Stomach smooth muscle (tissue), 2 donors: ENCODE measurements around the gene UIMC1.
"Not testable (repeated sequence)": the region's sequence is repeated elsewhere in the genome, so short reads cannot be mapped to it uniquely, and the experiment has no call there.

ENCODE experiments used
- H3K27ac ChIP-seq: one replicate; pipeline ENCODE4 v1.7.0; 2013; ENCODE audit warnings: mild to moderate bottlenecking, low read length, inconsistent platforms
- H3K27me3 ChIP-seq, 2 donors: one replicate each; pipeline ENCODE4 v1.7.0; 2013; ENCODE audit warnings: low read length in 2 of 2; ENCODE audit not compliant: insufficient read depth in 2 of 2, control insufficient read depth in 1 of 2
- H3K36me3 ChIP-seq, 2 donors: one replicate each; pipeline ENCODE4 v1.7.0; 2013; ENCODE audit warnings: low read length in 2 of 2; ENCODE audit not compliant: control insufficient read depth in 2 of 2, insufficient read depth in 2 of 2
- H3K4me1 ChIP-seq: one replicate; pipeline ENCODE4 v1.7.0; 2013; ENCODE audit warnings: low read length; ENCODE audit not compliant: control insufficient read depth, insufficient read depth
- H3K4me3 ChIP-seq, 2 donors: one replicate each; pipeline ENCODE4 v1.7.0; 2013; ENCODE audit warnings: low read length in 2 of 2
- H3K9ac ChIP-seq, 2 donors: one replicate each; pipeline ENCODE4 v1.7.0; 2013; ENCODE audit warnings: low read length in 2 of 2, mild to moderate bottlenecking in 1 of 2
- H3K9me3 ChIP-seq, 2 donors: one replicate each; pipeline ENCODE4 v1.7.0; 2013; ENCODE audit warnings: low read length in 2 of 2; ENCODE audit not compliant: control insufficient read depth in 2 of 2
- donor health status: healthy.
- donor health status: Pancreatic carcinoma.

The UIMC1 gene

DNA sequence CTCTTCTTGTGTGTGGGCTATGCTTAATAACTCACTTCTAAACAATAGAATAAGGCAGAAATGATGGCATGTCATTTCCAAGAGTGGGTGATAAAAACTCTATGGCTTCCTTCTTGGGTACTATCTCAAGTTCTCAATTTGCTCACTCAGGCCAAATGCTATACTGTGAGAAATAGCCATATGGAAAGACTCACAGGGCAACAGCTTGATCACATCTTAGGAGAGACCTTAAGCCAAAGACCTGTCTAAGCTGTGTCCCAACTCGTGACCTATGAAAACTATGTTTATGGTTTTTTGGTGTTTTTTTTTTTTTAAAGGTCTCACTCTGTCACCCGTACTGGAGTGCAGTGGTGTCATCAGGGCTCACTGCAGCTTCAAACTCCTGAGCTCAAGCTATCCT is 2.1 kb upstream of the UIMC1 start:
- Histone ChIP-seq H3K4me1 (peaks cover 16% of the 10 kb centered on the region), H3K4me3 (no peak overlapping the region), H3K36me3 (no peaks in the 10 kb centered on the region), H3K9ac (no peak overlapping the region), H3K27me3 (no peaks in the 10 kb centered on the region), H3K9me3 (no peaks in the 10 kb centered on the region), H3K27ac (no peak overlapping the region)

DNA sequence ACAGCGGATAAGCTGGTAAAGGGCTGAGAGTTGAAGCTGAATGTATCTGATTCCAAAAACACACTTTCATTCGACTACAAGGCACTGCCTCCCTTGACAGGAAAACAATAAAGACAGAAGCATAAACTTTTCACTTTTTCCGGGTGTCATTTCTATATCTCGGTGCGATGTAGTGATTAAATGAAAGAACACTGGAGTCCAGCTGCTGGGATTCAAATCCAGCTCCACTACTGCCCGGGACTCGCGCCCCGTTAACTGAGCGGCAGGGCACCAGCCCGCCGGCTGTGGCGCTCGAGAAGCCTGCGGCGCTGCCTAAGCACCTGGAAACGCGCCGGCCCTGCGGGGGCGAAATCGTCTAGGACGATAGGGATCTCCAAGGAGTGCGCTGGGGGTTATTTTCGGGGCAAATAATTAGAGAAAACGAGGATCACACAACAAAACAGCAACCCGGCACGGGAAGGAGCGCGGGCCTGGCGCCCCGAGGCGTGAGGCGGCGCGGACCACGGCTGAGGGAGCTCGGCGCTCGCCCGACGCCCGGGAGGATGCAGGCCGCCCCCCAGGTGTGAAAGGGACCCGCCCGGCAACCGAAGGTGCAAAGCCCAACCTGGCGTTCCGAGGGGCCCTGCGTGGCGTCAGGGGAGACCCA is 837 bp downstream of the UIMC1 start:
- Histone ChIP-seq H3K27me3 (no peaks in the 10 kb centered on the region), H3K36me3 (no peaks in the 10 kb centered on the region), H3K4me3 (peak overlapping the region; percentile 74 to 84), H3K27ac (peak overlapping the region; percentile 90), H3K9ac (peak overlapping the region; percentile 87 to 89), H3K4me1 (peaks cover 6% of the 10 kb centered on the region), H3K9me3 (no peaks in the 10 kb centered on the region)

DNA sequence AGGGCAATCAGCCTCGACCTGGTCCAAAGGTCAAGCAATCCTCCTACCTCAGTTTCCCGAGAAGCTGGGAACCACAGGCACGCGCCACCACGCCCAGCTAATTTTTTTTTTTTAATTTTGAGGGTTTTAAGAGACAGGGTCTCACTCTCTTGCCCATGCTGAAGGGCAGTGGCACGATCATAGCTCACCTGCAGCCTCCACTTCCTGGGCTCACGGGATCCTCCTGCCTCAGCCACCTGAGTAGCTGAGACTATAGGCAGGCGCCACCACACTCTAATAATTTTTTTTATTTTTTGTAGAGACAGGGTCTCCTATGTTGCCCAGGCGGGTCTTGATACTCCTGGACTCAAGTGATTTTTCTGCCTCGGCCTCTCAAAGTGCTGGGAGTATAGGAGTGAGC is 1.6 kb downstream of the UIMC1 start:
- no peak overlapping the region for H3K9ac ChIP-seq
- H3K27ac ChIP-seq = no peak overlapping the region

DNA sequence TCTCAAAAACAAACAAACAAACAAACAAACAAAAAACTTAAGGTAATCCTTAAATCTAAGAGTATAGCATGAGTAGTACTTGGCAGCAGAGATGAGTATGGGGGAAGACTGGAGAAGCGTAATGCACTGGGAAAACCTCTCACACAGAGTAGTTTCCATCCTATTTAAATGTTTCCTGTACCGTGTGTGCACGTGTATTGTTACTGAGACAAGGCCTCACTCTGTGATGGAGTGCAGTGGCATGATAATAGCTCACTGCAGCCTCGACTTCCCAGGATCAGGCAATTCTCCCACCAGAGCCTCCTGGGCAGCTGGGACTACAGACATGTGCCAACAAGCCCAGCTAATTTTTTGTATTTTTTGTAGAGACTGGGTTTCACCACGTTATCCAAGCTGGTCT is 2.9 kb downstream of the UIMC1 start:
- H3K4me3 ChIP-seq = no peak overlapping the region
- no peak overlapping the region for H3K9ac ChIP-seq
- H3K27me3 ChIP-seq = no peaks in the 10 kb centered on the region
- H3K4me1 ChIP-seq = peaks cover 6% of the 10 kb centered on the region
- H3K27ac ChIP-seq = no peak overlapping the region
- no peaks in the 10 kb centered on the region for H3K9me3 ChIP-seq
- H3K36me3 ChIP-seq = no peaks in the 10 kb centered on the region

More for the DNA sequence above, 1.6 kb downstream of the UIMC1 start:
- H3K27me3 ChIP-seq = no peaks in the 10 kb centered on the region
- H3K4me3 ChIP-seq = peak overlapping the region; percentile 74 to 84
- H3K9me3 ChIP-seq = no peaks in the 10 kb centered on the region
- no peaks in the 10 kb centered on the region for H3K36me3 ChIP-seq
- peaks cover 6% of the 10 kb centered on the region for H3K4me1 ChIP-seq

DNA sequence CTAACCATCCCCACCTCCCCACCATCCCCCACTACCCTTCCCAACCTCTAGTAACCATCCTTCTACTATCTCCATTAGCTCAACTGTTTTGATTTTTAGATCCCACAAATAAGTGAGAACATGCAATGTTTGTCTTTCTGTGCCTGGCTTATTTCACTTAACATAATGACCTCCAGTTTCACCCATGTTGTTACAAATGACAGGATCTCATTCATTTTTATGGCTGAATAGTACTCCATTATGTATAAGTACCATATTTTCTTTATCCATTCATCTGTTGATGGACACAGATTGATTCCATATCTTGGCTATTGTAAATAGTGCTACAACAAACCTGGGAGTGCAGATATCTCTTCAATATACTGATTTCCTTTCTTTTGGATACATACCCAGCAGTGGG is 7.1 kb downstream of the UIMC1 start:
- H3K36me3 ChIP-seq, H3K27ac ChIP-seq, H3K9me3 ChIP-seq, H3K4me3 ChIP-seq, H3K4me1 ChIP-seq, H3K9ac ChIP-seq, H3K27me3 ChIP-seq: not testable (repeated sequence)

DNA sequence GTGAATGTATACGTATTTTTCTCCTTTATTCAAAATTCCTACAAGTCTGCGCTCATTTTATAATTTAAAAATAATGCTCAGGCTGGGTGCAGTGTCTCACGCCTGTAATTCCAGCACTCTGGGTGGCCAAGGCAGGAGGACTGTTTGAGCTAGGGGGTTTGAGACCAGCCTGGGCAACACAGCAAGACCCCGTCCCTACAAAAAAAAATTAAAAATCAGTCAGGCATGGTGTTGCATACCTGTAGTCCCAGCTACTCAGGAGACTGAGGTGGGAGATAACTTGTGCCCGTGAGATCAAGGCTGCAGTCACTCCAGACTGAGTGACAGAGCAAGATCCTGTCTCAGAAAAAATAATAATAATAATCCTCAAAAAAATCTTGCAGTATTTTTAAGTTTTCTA is 7.8 kb downstream of the UIMC1 start:
- Histone ChIP-seq H3K4me1 (no peaks in the 10 kb centered on the region), H3K27ac (no peak overlapping the region)

DNA sequence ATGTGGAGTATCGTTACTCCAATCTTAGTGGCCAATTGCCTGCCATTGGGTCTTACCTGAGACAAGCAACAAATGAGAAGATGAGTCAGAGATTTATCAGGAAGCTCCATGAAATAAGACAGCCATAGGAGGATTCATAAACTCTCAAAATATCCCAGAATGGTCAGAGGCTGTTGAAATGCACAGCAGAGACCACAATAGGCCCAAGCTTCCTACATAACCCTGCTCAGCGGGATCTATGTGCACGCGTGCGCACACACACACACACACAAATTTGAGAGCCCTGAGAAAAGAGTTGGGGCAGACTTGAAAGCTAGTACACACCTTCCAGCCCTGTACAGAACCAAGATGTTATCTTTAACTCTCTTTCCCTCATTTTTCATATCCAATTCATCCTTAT is 9.8 kb downstream of the UIMC1 start:
- no peak overlapping the region for H3K9ac ChIP-seq
- H3K4me3 ChIP-seq = no peak overlapping the region
- H3K4me1 ChIP-seq = no peaks in the 10 kb centered on the region
- H3K9me3 ChIP-seq = peaks cover 0 to 3% of the 10 kb centered on the region in 2 donors
- no peaks in the 10 kb centered on the region for H3K27me3 ChIP-seq
- no peaks in the 10 kb centered on the region for H3K36me3 ChIP-seq
- H3K27ac ChIP-seq = no peak overlapping the region

More for the DNA sequence above, 7.8 kb downstream of the UIMC1 start:
- H3K9me3 ChIP-seq = peaks cover 0 to 3% of the 10 kb centered on the region in 2 donors
- H3K4me3 ChIP-seq = no peak overlapping the region
- no peaks in the 10 kb centered on the region for H3K27me3 ChIP-seq
- H3K9ac ChIP-seq = no peak overlapping the region
- no peaks in the 10 kb centered on the region for H3K36me3 ChIP-seq

DNA sequence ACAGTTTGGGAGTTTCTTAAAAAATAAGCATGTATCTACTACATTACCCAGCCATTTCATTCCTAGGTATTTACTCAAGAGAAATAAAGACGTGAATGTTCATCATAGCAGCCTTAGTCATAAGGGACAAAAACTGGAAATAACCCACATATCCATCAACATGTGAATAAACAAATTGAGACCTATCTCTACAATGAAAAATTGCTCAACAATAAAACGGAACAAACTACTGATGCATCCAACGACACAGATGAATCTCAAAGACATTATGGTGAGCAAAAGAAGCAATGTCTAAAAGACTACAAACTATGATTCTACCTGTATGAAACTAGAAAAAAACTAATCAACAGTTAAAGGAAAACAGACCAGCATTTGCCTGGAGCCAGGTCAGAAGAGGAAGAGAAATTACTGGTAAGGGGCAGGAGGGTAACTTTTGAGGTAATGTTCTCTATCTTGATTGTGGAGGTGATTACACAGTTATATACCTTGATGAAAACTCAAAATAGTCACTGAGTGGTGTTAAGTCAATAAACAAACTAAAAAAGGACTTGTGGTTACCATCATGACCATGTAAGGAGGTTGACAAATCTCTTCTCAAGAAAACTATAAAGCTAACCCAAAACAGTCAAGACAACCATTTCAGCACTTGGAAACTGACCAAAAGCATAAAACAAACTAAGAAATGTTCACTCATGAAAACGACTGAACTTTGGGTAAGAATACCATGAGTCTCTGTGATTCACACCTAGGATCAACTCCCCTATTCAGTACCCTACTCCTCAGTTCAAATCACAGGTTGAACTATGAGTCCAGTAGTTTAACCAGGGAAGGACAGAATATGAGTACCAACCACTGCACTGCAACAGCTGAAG is 10.4 kb downstream of the UIMC1 start:
- Histone ChIP-seq H3K36me3 (no peaks in the 10 kb centered on the region), H3K9ac (no peak overlapping the region), H3K27ac (no peak overlapping the region), H3K4me3 (no peak overlapping the region), H3K27me3 (no peaks in the 10 kb centered on the region), H3K4me1 (no peaks in the 10 kb centered on the region), H3K9me3 (peaks cover 0 to 3% of the 10 kb centered on the region in 2 donors)

DNA sequence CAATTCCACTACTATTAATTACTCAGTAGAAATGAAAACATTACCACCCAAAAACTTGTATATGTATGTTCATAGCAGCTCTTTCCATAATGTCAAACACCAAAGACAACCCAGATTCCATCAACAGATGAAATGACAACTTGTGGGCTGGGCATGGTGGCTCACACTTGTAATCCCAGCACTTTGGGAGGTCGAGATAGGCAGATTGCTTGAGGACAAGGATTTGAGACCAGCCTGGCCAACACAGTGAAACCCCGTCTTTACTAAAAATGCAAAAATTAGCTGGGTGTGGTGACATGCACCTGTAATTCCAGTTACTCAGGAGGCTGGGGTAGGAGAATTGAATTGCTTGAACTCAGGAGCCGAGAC is 11.5 kb downstream of the UIMC1 start:
- Histone ChIP-seq H3K9ac (no peak overlapping the region), H3K27me3 (no peaks in the 10 kb centered on the region), H3K36me3 (no peaks in the 10 kb centered on the region), H3K4me1 (no peaks in the 10 kb centered on the region), H3K4me3 (no peak overlapping the region), H3K27ac (no peak overlapping the region), H3K9me3 (peaks cover 0 to 3% of the 10 kb centered on the region in 2 donors)

DNA sequence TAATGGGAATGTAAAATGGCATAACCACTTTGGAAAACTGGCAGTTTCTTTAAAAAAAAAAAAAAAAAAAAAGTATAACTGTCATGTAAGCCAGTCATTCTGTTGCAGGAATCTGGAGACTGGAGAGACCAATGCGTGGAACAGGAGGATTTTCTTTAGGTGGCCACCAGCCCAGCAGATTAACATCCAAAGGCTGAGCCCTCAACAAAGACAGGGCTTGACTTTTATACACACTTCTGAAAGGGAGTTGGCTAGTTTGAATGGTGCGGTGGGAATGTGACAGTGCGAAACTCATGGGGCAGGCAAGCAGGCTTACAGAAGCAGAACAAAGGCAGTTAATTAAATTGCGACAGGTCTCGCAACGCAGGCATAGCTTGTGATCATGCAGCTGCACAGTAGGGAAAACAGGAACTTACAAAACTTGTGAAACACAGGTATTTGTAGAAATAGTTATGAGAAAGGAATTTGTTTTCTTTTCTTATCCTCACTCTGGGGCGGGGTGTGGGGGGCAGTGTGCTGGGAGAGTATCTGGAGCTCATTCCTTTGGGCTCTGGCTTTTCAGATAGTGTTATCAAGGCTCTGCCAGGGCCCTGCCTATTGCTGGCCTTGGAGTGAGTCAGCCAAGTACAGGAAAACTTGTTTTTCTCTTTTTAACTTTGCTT is 12.0 kb downstream of the UIMC1 start:
- Histone ChIP-seq H3K4me3 (no peak overlapping the region), H3K9me3 (peaks cover 0 to 3% of the 10 kb centered on the region in 2 donors), H3K4me1 (no peaks in the 10 kb centered on the region), H3K9ac (no peak overlapping the region), H3K27ac (no peak overlapping the region), H3K27me3 (no peaks in the 10 kb centered on the region), H3K36me3 (no peaks in the 10 kb centered on the region)
